H1 (cell line): ENCODE measurements around the gene GFOD1. TPM values are rescaled to one million over a fixed set of nuclear protein-coding genes. Genes with fewer than 3 reads are reported as not detected.

Experiments
- CTCF ChIA-PET: fragments of 300-600 bp; sonication (Branson Sonifier 250); formaldehyde crosslinking; loops from one replicate; lab custom pipeline; 2021; ENCODE audit not compliant: partially characterized antibody; lab: Charles Lee
- POLR2A ChIA-PET: fragments of 300-600 bp; sonication (Branson Sonifier 250); formaldehyde crosslinking; loops from one replicate; lab custom pipeline; 2021; ENCODE audit warnings: inconsistent platforms; ENCODE audit not compliant: partially characterized antibody; lab: Charles Lee
- DNase-seq, 2 experiments: peaks; one replicate each; pipeline versions ENCODE4 v3.0.0 to v3.0.0-alpha.2; 2010 to 2022; ENCODE audit warnings: low spot score in 2 of 2, low read depth in 1 of 2, mixed read lengths in 1 of 2
- FAIRE-seq: peaks from 2 replicates; lab custom pipeline; 2011; peaks lifted over from hg19 to GRCh38; lab: Jason Lieb, UNC
- H2AFZ ChIP-seq: 2 replicates; pipeline ENCODE4 v1.8.1; 2012; ENCODE audit warnings: low read length, inconsistent platforms
- H2AK5ac ChIP-seq: 2 replicates; pipeline ENCODE4 v1.6.1; 2013; ENCODE audit warnings: low read depth, low read length
- H2BK120ac ChIP-seq: replicated peaks from 2 replicates; pipeline ENCODE3; 2013; ENCODE audit warnings: low read depth, low read length, inconsistent platforms
- H2BK12ac ChIP-seq: 2 replicates; pipeline ENCODE4 v1.6.1; 2013; ENCODE audit warnings: low read depth, low read length
- H2BK15ac ChIP-seq: 2 replicates; pipeline ENCODE4 v1.6.1; 2013; ENCODE audit warnings: low read length
- H2BK20ac ChIP-seq: 2 replicates; pipeline ENCODE4 v1.6.1; 2013; ENCODE audit warnings: low read length
- H2BK5ac ChIP-seq: 2 replicates; pipeline ENCODE4 v1.6.1; 2013; ENCODE audit warnings: low read depth, low read length
- H3K14ac ChIP-seq: 2 replicates; pipeline ENCODE4 v1.6.1; 2013; ENCODE audit warnings: inconsistent platforms; ENCODE audit not compliant: insufficient read length
- H3K18ac ChIP-seq: 2 replicates; pipeline ENCODE4 v1.6.1; 2013; ENCODE audit warnings: low read length; ENCODE audit errors: extremely low read depth
- H3K23ac ChIP-seq: 2 replicates; pipeline ENCODE4 v1.6.1; 2013; ENCODE audit warnings: inconsistent platforms; ENCODE audit not compliant: insufficient read length
- H3K23me2 ChIP-seq: 2 replicates; pipeline ENCODE4 v1.6.1; 2013; ENCODE audit warnings: low read depth, low read length
- H3K27ac ChIP-seq: 2 replicates; pipeline ENCODE4 v1.6.1; 2011; ENCODE audit warnings: low read depth, low read length, inconsistent platforms
- H3K27me3 ChIP-seq, 4 experiments: replicated peaks in 1 of 4; 1 replicate in 1 of 4; 2 replicates in 3 of 4; pipeline versions ENCODE4 v1.6.1 to v1.8.1; 2011 to 2013; ENCODE audit warnings: low read length in 3 of 4, mild to moderate bottlenecking in 3 of 4, inconsistent platforms in 2 of 4, mixed read lengths in 2 of 4, moderate library complexity in 1 of 4; ENCODE audit not compliant: control insufficient read depth in 3 of 4, insufficient read depth in 3 of 4; ENCODE audit errors: extremely low read depth in 1 of 4
- H3K36me3 ChIP-seq, 4 experiments: 2 replicates each; pipeline versions ENCODE4 v1.6.1 to v1.8.1; 2011 to 2013; ENCODE audit warnings: mild to moderate bottlenecking in 4 of 4, low read length in 3 of 4, moderate library complexity in 2 of 4, control low read depth in 1 of 4, inconsistent platforms in 1 of 4; ENCODE audit not compliant: insufficient read depth in 4 of 4, control insufficient read depth in 2 of 4
- H3K4ac ChIP-seq: replicated peaks from 2 replicates; pipeline ENCODE3; 2013; ENCODE audit warnings: low read length, low read depth, mixed read lengths, inconsistent platforms; ENCODE audit not compliant: insufficient read length
- H3K4me1 ChIP-seq, 4 experiments: replicated peaks in 1 of 4; 1 replicate in 1 of 4; 2 replicates in 3 of 4; pipeline versions ENCODE4 v1.6.1 to v1.8.1; 2011 to 2013; ENCODE audit warnings: low read length in 3 of 4, inconsistent platforms in 2 of 4, mixed read lengths in 1 of 4; ENCODE audit not compliant: insufficient read depth in 4 of 4, control insufficient read depth in 3 of 4
- H3K4me2 ChIP-seq, 2 experiments: 2 replicates each; pipeline versions ENCODE4 v1.6.1 to v1.8.1; 2011 to 2013; ENCODE audit warnings: low read depth in 2 of 2, low read length in 2 of 2, control low read depth in 1 of 2, inconsistent platforms in 1 of 2, mild to moderate bottlenecking in 1 of 2; ENCODE audit not compliant: insufficient read depth in 1 of 2
- H3K4me3 ChIP-seq, 4 experiments: fragments of 200-600, 300-600 bp in 1 of 4; sonication (generic), shearing (Covaris generic), sonication (Bioruptor Twin) in 1 of 4; 2 replicates each; pipeline versions ENCODE4 v1.5.1 to v1.8.1; 2011 to 2016; ENCODE audit warnings: low read length in 4 of 4, low read depth in 3 of 4, control low read depth in 2 of 4, inconsistent platforms in 2 of 4, mild to moderate bottlenecking in 2 of 4, mixed read lengths in 1 of 4, moderate library complexity in 1 of 4; ENCODE audit not compliant: insufficient read depth in 2 of 4; ENCODE audit errors: extremely low read depth in 1 of 4
- H3K56ac ChIP-seq: replicated peaks from 2 replicates; pipeline ENCODE3; 2013; ENCODE audit warnings: low read depth, mild to moderate bottlenecking, mixed read lengths, low read length, inconsistent platforms; ENCODE audit not compliant: insufficient read length
- H3K79me1 ChIP-seq: 2 replicates; pipeline ENCODE4 v1.6.1; 2013; ENCODE audit warnings: low read depth, low read length, control low read depth
- H3K79me2 ChIP-seq, 2 experiments: 2 replicates each; pipeline versions ENCODE4 v1.6.1 to v1.8.1; 2012 to 2013; ENCODE audit warnings: low read length in 2 of 2, mild to moderate bottlenecking in 2 of 2, inconsistent platforms in 1 of 2; ENCODE audit not compliant: insufficient read depth in 2 of 2, control insufficient read depth in 1 of 2
- H3K9ac ChIP-seq, 4 experiments: replicated peaks in 1 of 4; 1 replicate in 1 of 4; 2 replicates in 3 of 4; pipeline versions ENCODE4 v1.6.1 to v1.8.1; 2011 to 2013; ENCODE audit warnings: low read depth in 3 of 4, low read length in 3 of 4, control low read depth in 2 of 4, mild to moderate bottlenecking in 2 of 4, moderate library complexity in 2 of 4, inconsistent platforms in 1 of 4; ENCODE audit errors: extremely low read depth in 1 of 4
- H3K9me3 ChIP-seq, 2 experiments: 2 replicates each; pipeline versions ENCODE4 v1.6.1 to v1.8.1; 2012 to 2013; ENCODE audit warnings: mild to moderate bottlenecking in 2 of 2, moderate library complexity in 2 of 2, control low read depth in 1 of 2, inconsistent platforms in 1 of 2, low read depth in 1 of 2, low read length in 1 of 2, mixed read lengths in 1 of 2; ENCODE audit not compliant: insufficient read depth in 2 of 2
- H4K20me1 ChIP-seq, 2 experiments: replicated peaks in 1 of 2; 2 replicates each; pipeline versions ENCODE3 to v1.8.1; 2011 to 2013; ENCODE audit warnings: inconsistent platforms in 2 of 2, low read length in 2 of 2, mild to moderate bottlenecking in 1 of 2; ENCODE audit not compliant: insufficient read depth in 2 of 2, control insufficient read depth in 1 of 2
- H4K5ac ChIP-seq: 2 replicates; pipeline ENCODE4 v1.6.1; 2013; ENCODE audit warnings: low read length, low read depth, mixed read lengths, inconsistent platforms; ENCODE audit not compliant: insufficient read length
- H4K8ac ChIP-seq: 2 replicates; pipeline ENCODE4 v1.8.0; 2013; ENCODE audit warnings: mild to moderate bottlenecking, moderate library complexity, low read length, inconsistent platforms; ENCODE audit not compliant: insufficient read depth; ENCODE audit errors: extremely low read depth
- H4K91ac ChIP-seq: replicated peaks from 2 replicates; pipeline ENCODE3; 2013; ENCODE audit warnings: low read length, mixed read lengths, inconsistent platforms; ENCODE audit not compliant: insufficient read length
- FOSL1 ChIP-seq: IDR thresholded peaks from 2 replicates; pipeline ENCODE4 v1.6.1; 2011; ENCODE audit warnings: mild to moderate bottlenecking, low read depth, low read length, moderate library complexity; ENCODE audit not compliant: insufficient read depth
- JUN ChIP-seq: IDR thresholded peaks from 2 replicates; pipeline ENCODE4 v1.6.1; 2011; ENCODE audit warnings: low read depth, mild to moderate bottlenecking, improper control_type of control experiment, low read length
- JUND ChIP-seq: IDR thresholded peaks from 2 replicates; pipeline ENCODE4 v1.6.1; 2011; ENCODE audit warnings: mild to moderate bottlenecking, improper control_type of control experiment, low read length
- SP4 ChIP-seq: IDR thresholded peaks from 2 replicates; pipeline ENCODE4 v1.6.1; 2012; ENCODE audit warnings: low read length, inconsistent platforms
- ZNF274 ChIP-seq: IDR thresholded peaks from 2 replicates; pipeline ENCODE4 v1.7.0; 2012; ENCODE audit warnings: low read length, borderline replicate concordance; ENCODE audit errors: extremely low read depth
- polyA plus RNA-seq, 7 experiments: library from polyadenylated mRNA; depleted of rRNA in 3 of 7; stranded (reverse) in 5 of 7; unstranded in 2 of 7; fragments of >200 nt in 5 of 7; fragments of 200-250 nt in 2 of 7; gene quantifications; 1 replicate in 5 of 7; 2 replicates in 1 of 7; 4 replicates in 1 of 7; pipeline versions ENCODE4 v1.2.1 to v1.2.3, GENCODE V29; 2011 to 2013; ENCODE audit warnings: missing spikeins in 2 of 7, mixed read lengths in 2 of 7
- total RNA-seq: library from RNA; stranded (reverse); fragmentation: NEBNext Ultra II Directional; extraction: Animal tissue kit (Norgen Biotek cat#: 25700); gene quantifications from 2 replicates; pipeline ENCODE4 v1.2.1, GENCODE V29; 2021

Gene GFOD1
- total and polyA plus RNA-seq, 2 of the 8 experiments (the other 6 are each of a cell fraction or from before 2014, with no cell fraction given), result 2.5 to 8.8 TPM

DNA sequence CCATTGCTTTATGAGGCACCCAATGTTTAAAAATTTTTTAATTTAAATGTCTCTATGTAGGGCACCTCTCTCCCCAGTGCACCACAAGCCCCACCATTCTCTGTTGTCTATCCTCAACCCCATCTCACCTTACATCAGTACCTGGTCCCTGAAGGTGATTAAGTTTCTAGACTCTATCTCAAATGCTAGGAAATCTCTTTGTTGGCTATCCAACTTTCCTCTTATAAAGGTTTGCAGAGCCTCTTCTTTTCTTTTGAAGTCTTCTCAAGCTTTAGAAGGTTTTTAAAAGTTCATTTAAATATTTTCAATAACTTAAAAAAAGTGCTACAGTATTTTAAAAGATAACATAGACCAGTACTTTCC is 82.5 kb downstream of the GFOD1 start:
- Histone ChIP-seq H3K79me1 (no peaks in the 10 kb centered on the region), H3K27me3 (no peaks in the 10 kb centered on the region), H3K9me3 (no peaks in the 10 kb centered on the region), H4K91ac (no peak overlapping the region), H3K23me2 (no peaks in the 10 kb centered on the region; the same call in 1 of the 2 replicates), H3K36me3 (no peaks in the 10 kb centered on the region), H3K14ac (no peak overlapping the region), H3K4me1 (no peaks in the 10 kb centered on the region), H3K4me2 (no peak overlapping the region), H2BK15ac (no peak overlapping the region), H3K79me2 (no peaks in the 10 kb centered on the region), H2BK120ac (no peak overlapping the region), H3K4me3 (no peak overlapping the region), H2BK20ac (no peak overlapping the region), H3K9ac (no peak overlapping the region), H2AK5ac (no peak overlapping the region), H4K8ac (no peak overlapping the region), H2BK12ac (no peak overlapping the region), H4K20me1 (no peaks in the 10 kb centered on the region), H2AFZ (no peak overlapping the region), H3K23ac (no peak overlapping the region), H3K4ac (no peak overlapping the region), H2BK5ac (no peak overlapping the region), H3K56ac (no peak overlapping the region), H4K5ac (no peak overlapping the region), H3K27ac (no peak overlapping the region), H3K18ac (no peak overlapping the region)
- ChIA-PET CTCF (interaction anchor here (1.0 kb wide), 1 partner anchor 24 kb away, joined by 4 read pairs; no protein-coding TSS in a partner anchor), POLR2A (interaction anchor here (0.6 kb wide), 1 partner anchor 113 kb away, joined by 3 read pairs; no protein-coding TSS in a partner anchor)
- TF ChIP-seq SP4 (no peak), JUND (no peak), ZNF274 (no peak), JUN (no peak), FOSL1 (no peak)
- FAIRE-seq (no peak), DNase-seq (no peak)
